ENCODE data around the gene NHERF1. TPM values are rescaled to one million over a fixed set of nuclear protein-coding genes. Genes with fewer than 3 reads are reported as not detected.

NHERF1 gene
- total and polyA plus RNA-seq, 9 of the 15 experiments (the other 6 are each of a cell fraction or from before 2014, with no cell fraction given), result 11.4 to 79.9 (median 36.9) TPM

DNA sequence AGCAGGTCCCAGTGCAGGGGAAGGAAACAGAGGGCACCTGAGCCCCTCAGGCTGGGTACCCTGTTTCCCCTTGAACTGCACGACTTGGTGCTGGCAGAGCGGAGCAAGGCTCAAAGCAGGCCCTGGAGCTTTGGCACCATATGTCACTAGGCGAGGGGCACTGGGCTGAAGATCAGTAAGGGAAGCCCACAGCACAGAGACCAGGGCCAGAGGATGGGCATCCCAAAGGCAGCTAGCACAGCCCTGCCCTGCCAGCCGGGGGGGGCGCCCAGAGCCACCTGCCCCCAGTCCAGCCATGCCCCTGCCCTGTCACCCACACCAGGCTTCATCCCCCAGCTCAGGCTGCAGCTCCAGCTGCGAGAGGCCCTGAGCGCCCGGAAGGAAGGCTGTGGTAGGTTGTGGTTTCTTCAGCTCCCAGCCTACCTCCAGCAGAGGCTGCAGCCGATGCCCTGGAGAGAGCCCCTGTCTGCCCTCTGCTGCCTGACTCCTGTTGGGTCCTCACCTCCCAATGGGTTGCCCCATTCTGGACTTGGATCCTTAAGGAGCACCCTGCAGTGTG lies 10.9 kb downstream of the NHERF1 start:
- intact Hi-C loops (cut with micrococcal nuclease), result no loop called here
- ChIA-PET POLR2A (interaction anchor here (0.8 to 2.7 kb wide), 4 partner anchors 9 to 18 kb away, joined by 3 to 22 read pairs (median 3); no protein-coding TSS in a partner anchor), CTCF (ENCODE audit: low intra/inter-chr PET ratio) (no interaction called here)
- Histone ChIP-seq H3K9me1 (ENCODE audit: control insufficient read depth, insufficient read depth, low read length) (peaks cover 27% of the 10 kb centered on the region), H3K9ac (ENCODE audit: insufficient read depth in 1 of 2, low read depth in 2 of 2, low read length in 2 of 2) (peak overlapping the region in 1 of 2 experiments; percentile 87; a peak in 2 of 4 replicates), H3K9me3 (replicated peaks; ENCODE audit: control insufficient read depth, insufficient read depth, low read depth, low read length) (no peaks in the 10 kb centered on the region), H3K27ac (ENCODE audit: extremely low read depth, low read depth, low read length) (peak overlapping the region; percentile 61; the same call in 2 of the 3 replicates), H4K20me1 (replicated peaks; ENCODE audit: control insufficient read depth, insufficient read depth, low read length) (peaks cover 31% of the 10 kb centered on the region; the same call in 1 of the 2 replicates), H3K4me3 (no peak overlapping the region), H3K4me1 (replicated peaks in 1 of 2; ENCODE audit: control insufficient read depth in 2 of 2, insufficient read depth in 2 of 2, low read length in 2 of 2) (peaks cover 37 to 76% of the 10 kb centered on the region in 2 experiments), H3K27me3 (ENCODE audit: control insufficient read depth in 2 of 2, insufficient read depth in 2 of 2, low read length in 2 of 2) (no peaks in the 10 kb centered on the region), H2AFZ (ENCODE audit: low read depth, low read length) (no peak overlapping the region), H3K36me3 (ENCODE audit: control insufficient read depth, insufficient read depth, low read length) (peaks cover 12% of the 10 kb centered on the region; the same call in 2 of the 3 replicates), H3K4me2 (ENCODE audit: insufficient read depth, low read length) (0 out of 2 replicates have a peak overlapping the region, but pooled peaks have one; percentile 41), H3K79me2 (ENCODE audit: control insufficient read depth, insufficient read depth, low read length) (peaks cover 64% of the 10 kb centered on the region)
- in situ Hi-C loops (cut with MboI), result no loop called here
- no peak for DNase-seq (ENCODE audit: extremely low read depth in 1 of 4, low spot score in 3 of 4)
- no peak for ATAC-seq
- FAIRE-seq, result no peak
- TF ChIP-seq, protein P1, sequence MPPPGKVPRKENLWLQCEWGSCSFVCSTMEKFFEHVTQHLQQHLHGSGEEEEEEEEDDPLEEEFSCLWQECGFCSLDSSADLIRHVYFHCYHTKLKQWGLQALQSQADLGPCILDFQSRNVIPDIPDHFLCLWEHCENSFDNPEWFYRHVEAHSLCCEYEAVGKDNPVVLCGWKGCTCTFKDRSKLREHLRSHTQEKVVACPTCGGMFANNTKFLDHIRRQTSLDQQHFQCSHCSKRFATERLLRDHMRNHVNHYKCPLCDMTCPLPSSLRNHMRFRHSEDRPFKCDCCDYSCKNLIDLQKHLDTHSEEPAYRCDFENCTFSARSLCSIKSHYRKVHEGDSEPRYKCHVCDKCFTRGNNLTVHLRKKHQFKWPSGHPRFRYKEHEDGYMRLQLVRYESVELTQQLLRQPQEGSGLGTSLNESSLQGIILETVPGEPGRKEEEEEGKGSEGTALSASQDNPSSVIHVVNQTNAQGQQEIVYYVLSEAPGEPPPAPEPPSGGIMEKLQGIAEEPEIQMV (tag; conservative IDR thresholded peaks at IDR 0.05; ENCODE audit: low read depth), result peak; percentile 81
- TF ChIP-seq ZNF239 (CRISPR knock-in tag; IDR thresholded peaks at IDR 0.05), result no peak
- WGBS (ENCODE audit: insufficient coverage, low coverage, missing lambda C conversion rate), result 86% methylated on average over 9 of the region's 9 CpGs
- BruUV-seq (replicated peaks), result no TSS peak
